A673 (cell line): Measurements from ENCODE around the gene UXS1.

Experiments used
- CTCF ChIP-seq: fragments of 300-800, 200-600 bp; sonication (generic); conservative IDR thresholded peaks from 2 replicates; pipeline ENCODE4 v1.5.1; 2017; ENCODE audit warnings: low read depth, mild to moderate bottlenecking, antibody characterized with exemption, low read length, moderate library complexity, mixed read lengths
- EZH2 ChIP-seq: fragments of 200-600 bp; sonication (generic); IDR thresholded peaks from 2 replicates; pipeline ENCODE4 v1.6.1; 2017; ENCODE audit warnings: borderline replicate concordance, low read depth, mild to moderate bottlenecking, mixed read lengths, antibody characterized with exemption, low read length; ENCODE audit not compliant: poor library complexity, severe bottlenecking

- TF ChIP-seq CTCF (no peak), EZH2 (no peak)
These were observed 4.2 kb downstream of the UXS1 start for GRCh38 chr2:106189764-106190468.
